Measurements from ENCODE around the gene DNAH3.

GRCh38 chr16:21126518-21126917 is 24.1 kb downstream of the DNAH3 start:
- no peak for TF ChIP-seq CTCF (IDR thresholded peaks at IDR 0.05; ENCODE audit: low read length)
- no peak for TF ChIP-seq EZH2 (IDR thresholded peaks at IDR 0.05; ENCODE audit: borderline replicate concordance, low read length)

Data from OCI-LY1 (cell line).